Osteoblast (primary cell): ENCODE data around the gene DBNL. TPM values are rescaled to one million over a fixed set of nuclear protein-coding genes. Genes with fewer than 3 reads are reported as not detected.

Experiments used
- DNase-seq: peaks from one replicate; pipeline ENCODE4 v3.0.0; 2011; ENCODE audit warnings: low spot score, mixed read lengths; ENCODE audit not compliant: insufficient read length; ENCODE audit errors: missing footprints
- H2AFZ ChIP-seq: 2 replicates; pipeline ENCODE4 v1.6.0; 2011; ENCODE audit warnings: mild to moderate bottlenecking, low read length
- H3K27ac ChIP-seq: 2 replicates; pipeline ENCODE4 v1.5.1; 2011; ENCODE audit warnings: mild to moderate bottlenecking, low read depth, low read length, moderate library complexity
- H3K27me3 ChIP-seq: 2 replicates; pipeline ENCODE4 v1.6.0; 2012; ENCODE audit warnings: mild to moderate bottlenecking, control low read depth, inconsistent platforms, low read length, moderate library complexity; ENCODE audit not compliant: insufficient read depth
- H3K36me3 ChIP-seq: 2 replicates; pipeline ENCODE4 v1.5.1; 2011; ENCODE audit warnings: mild to moderate bottlenecking, low read length, control low read depth, moderate library complexity; ENCODE audit not compliant: insufficient read depth
- H3K4me1 ChIP-seq: 2 replicates; pipeline ENCODE4 v1.5.1; 2011; ENCODE audit warnings: mild to moderate bottlenecking, low read length, control low read depth, moderate library complexity; ENCODE audit not compliant: insufficient read depth
- H3K4me2 ChIP-seq: 2 replicates; pipeline ENCODE4 v1.6.0; 2011; ENCODE audit warnings: mild to moderate bottlenecking, low read length; ENCODE audit not compliant: insufficient read depth
- H3K4me3 ChIP-seq: fragments of 200-600 bp; sonication (generic); 3 replicates; pipeline ENCODE4 v1.5.1; 2012; ENCODE audit warnings: mild to moderate bottlenecking, low read length, inconsistent platforms; ENCODE audit not compliant: insufficient read depth
- H3K79me2 ChIP-seq: 2 replicates; pipeline ENCODE4 v1.6.0; 2012; ENCODE audit warnings: mild to moderate bottlenecking, low read length, control low read depth, inconsistent platforms; ENCODE audit not compliant: insufficient read depth
- H3K9me3 ChIP-seq: 2 replicates; pipeline ENCODE4 v1.5.1; 2011; ENCODE audit warnings: low read depth, low read length, control low read depth
- H4K20me1 ChIP-seq: 2 replicates; pipeline ENCODE4 v1.6.0; 2012; ENCODE audit warnings: mild to moderate bottlenecking, low read length, control low read depth; ENCODE audit not compliant: insufficient read depth
- total RNA-seq: library from RNA; depleted of rRNA; stranded (reverse); fragments of >200 nt; gene quantifications from 2 replicates; pipeline ENCODE4 v1.2.3, GENCODE V29; 2012
- TF ChIP-seq, protein P1 (sequence below): IDR thresholded peaks from 2 replicates; pipeline ENCODE4 v1.5.1; 2011; ENCODE audit warnings: mild to moderate bottlenecking, low read depth, low read length, moderate library complexity; ENCODE audit errors: extremely low read depth

DBNL gene
- total RNA-seq, 1 donor: 105 TPM

DNA sequence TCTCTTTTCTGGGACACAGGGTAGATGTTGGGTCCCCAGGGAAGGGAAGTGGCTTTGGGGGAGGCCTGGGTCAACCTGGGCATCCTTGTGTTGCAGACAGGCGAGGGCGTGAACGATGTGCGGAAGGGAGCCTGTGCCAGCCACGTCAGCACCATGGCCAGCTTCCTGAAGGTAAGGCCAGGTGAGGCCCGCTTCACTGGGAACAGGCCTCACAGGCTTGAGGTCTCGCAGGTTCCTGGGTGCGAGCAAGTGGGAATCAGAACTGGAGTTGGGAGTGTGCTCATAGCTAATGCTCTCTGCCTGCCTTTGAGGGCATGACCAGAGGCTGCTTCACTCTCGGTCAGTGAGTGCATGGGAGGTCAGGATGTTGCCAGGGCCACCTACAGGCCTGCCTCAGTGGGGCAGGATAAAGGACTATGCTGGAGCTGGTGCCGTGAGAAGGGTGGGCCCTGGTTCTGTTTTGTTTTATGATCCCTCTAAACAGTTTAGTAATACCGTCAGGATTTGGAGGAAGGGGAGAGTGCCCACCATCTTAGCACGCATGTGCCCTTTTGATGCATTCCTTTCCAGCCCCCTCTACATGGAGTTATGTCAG lies 8.4 kb downstream of the DBNL start:
- Histone ChIP-seq H2AFZ (no peak overlapping the region), H3K4me3 (no peak overlapping the region), H3K9me3 (no peaks in the 10 kb centered on the region), H3K27me3 (no peaks in the 10 kb centered on the region), H3K79me2 (peaks cover 66% of the 10 kb centered on the region), H3K36me3 (peaks cover 62% of the 10 kb centered on the region), H3K27ac (no peak overlapping the region), H4K20me1 (peaks cover 53% of the 10 kb centered on the region), H3K4me2 (no peak overlapping the region), H3K4me1 (no peaks in the 10 kb centered on the region)
- TF ChIP-seq, protein P1, sequence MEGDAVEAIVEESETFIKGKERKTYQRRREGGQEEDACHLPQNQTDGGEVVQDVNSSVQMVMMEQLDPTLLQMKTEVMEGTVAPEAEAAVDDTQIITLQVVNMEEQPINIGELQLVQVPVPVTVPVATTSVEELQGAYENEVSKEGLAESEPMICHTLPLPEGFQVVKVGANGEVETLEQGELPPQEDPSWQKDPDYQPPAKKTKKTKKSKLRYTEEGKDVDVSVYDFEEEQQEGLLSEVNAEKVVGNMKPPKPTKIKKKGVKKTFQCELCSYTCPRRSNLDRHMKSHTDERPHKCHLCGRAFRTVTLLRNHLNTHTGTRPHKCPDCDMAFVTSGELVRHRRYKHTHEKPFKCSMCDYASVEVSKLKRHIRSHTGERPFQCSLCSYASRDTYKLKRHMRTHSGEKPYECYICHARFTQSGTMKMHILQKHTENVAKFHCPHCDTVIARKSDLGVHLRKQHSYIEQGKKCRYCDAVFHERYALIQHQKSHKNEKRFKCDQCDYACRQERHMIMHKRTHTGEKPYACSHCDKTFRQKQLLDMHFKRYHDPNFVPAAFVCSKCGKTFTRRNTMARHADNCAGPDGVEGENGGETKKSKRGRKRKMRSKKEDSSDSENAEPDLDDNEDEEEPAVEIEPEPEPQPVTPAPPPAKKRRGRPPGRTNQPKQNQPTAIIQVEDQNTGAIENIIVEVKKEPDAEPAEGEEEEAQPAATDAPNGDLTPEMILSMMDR: no peak
- no peak for DNase-seq

DNA sequence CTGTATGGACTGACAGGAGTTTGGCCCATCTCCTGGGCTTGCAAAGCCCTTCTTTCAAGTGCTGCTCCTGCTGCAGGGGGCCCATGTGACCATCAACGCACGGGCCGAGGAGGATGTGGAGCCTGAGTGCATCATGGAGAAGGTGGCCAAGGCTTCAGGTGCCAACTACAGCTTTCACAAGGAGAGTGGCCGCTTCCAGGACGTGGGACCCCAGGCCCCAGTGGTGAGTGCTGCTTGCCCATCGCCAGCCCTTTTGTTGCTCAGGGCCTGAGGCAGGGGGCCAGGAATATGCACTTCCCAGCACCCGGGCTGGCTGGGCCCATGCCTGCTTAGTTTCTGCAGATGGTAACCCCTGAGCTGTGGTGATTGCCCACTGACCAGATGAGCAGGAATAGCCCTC lies 12.2 kb downstream of the DBNL start:
- Histone ChIP-seq H4K20me1 (peaks cover 35% of the 10 kb centered on the region), H3K9me3 (no peaks in the 10 kb centered on the region), H3K4me1 (no peaks in the 10 kb centered on the region), H3K4me3 (no peak overlapping the region), H3K36me3 (peaks cover 77% of the 10 kb centered on the region), H3K79me2 (peaks cover 29% of the 10 kb centered on the region), H3K27ac (no peak overlapping the region), H2AFZ (no peak overlapping the region), H3K4me2 (no peak overlapping the region), H3K27me3 (no peaks in the 10 kb centered on the region)
- TF ChIP-seq, protein P1: no peak
- DNase-seq: no peak

DNA sequence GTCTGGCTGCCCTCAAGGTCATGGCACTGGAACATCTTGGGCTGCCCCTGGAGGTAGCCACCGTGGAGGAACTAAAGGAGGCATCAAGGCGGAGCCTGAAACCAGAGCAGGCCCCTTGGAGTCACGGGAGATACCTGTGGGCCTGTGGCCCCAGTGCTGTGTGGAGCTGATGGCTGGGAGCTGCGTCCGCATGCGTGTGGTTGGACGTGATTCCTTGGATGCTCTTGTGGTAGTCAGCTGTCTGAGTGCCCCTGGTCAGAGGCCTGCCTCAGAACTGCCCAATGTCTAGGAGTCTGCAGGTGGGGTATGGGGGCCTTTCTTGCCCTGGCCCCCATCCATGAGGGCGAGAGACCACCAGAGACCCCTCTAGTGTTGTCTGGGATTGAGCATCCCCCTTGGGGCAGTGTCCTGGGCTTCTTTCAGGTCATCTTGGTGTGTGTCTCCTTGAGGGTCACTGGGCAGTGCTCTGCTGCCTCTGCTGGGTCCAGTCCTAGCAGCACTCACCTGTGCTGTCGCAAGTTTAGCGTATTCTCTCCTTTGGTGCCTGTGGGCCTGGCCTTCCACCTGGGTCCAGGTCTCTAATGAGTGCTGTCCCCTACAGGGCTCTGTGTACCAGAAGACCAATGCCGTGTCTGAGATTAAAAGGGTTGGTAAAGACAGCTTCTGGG lies 12.8 kb downstream of the DBNL start:
- no peaks in the 10 kb centered on the region for H3K4me1 ChIP-seq
- TF ChIP-seq, protein P1: no peak
- DNase-seq: peak; percentile 58
- peaks cover 24% of the 10 kb centered on the region for H3K79me2 ChIP-seq
- no peak overlapping the region for H3K4me2 ChIP-seq
- H3K9me3 ChIP-seq: no peaks in the 10 kb centered on the region
- H3K4me3 ChIP-seq: no peak overlapping the region
- peaks cover 77% of the 10 kb centered on the region for H3K36me3 ChIP-seq
- H3K27me3 ChIP-seq: no peaks in the 10 kb centered on the region
- H3K27ac ChIP-seq: no peak overlapping the region
- H2AFZ ChIP-seq: no peak overlapping the region
- peaks cover 37% of the 10 kb centered on the region for H4K20me1 ChIP-seq
